ENCODE results near the gene SPATS1. TPM values are rescaled to one million over a fixed set of nuclear protein-coding genes. Genes with fewer than 3 reads are reported as not detected.

Gene SPATS1
- not detected for total RNA-seq

- Mint-ChIP-seq H3K27ac (no peak within 1 kb of the TSS), H3K36me3 (ENCODE audit: low read depth) (no peaks in the 10 kb centered on the region), H3K9me3 (ENCODE audit: low read depth) (no peaks in the 10 kb centered on the region), H3K4me3 (no peak within 1 kb of the TSS), H3K4me1 (peaks cover 5% of the 10 kb centered on the region), H3K27me3 (peaks cover 33% of the 10 kb centered on the region)
- intact Hi-C loops (cut with DNase I, micrococcal nuclease) = no loop called here
- peak; percentile 18 for DNase-seq
- CTCF ChIA-PET = interaction anchor here (0.7 to 1.6 kb wide), 5 partner anchors 10 to 75 kb away, joined by 3 to 4 read pairs (median 4); partner anchors contain the start of gene AARS2
- POLR2A ChIA-PET = no interaction called here
- no peak for ATAC-seq
Observed at GRCh38 chr6:44342489-44342888, at the start of gene SPATS1. TSS of gene SPATS1 (plus strand) at chr6:44342650. CDS start at chr6:44343096, 446 bp downstream.

GRCh38 chr6:44292661-44293365 is 49.6 kb upstream of the SPATS1 start:
- intact Hi-C loops (cut with DNase I, micrococcal nuclease) = no loop called here
- ChIA-PET CTCF (interaction anchor here (0.5 to 2.0 kb wide), 7 partner anchors 13 to 211 kb away, joined by 3 to 6 read pairs (median 3); partner anchors contain the start of genes AARS2 and SPATS1), POLR2A (no interaction called here)
- H3K36me3 Mint-ChIP-seq (ENCODE audit: low read depth) = no peaks in the 10 kb centered on the region
- H3K9me3 Mint-ChIP-seq (ENCODE audit: low read depth) = no peaks in the 10 kb centered on the region
- H3K27ac Mint-ChIP-seq = no peak overlapping the region
- ATAC-seq = no peak
- DNase-seq = no peak
- no peak overlapping the region for H3K4me3 Mint-ChIP-seq
- peaks cover 57% of the 10 kb centered on the region for H3K27me3 Mint-ChIP-seq
- peaks cover 6% of the 10 kb centered on the region for H3K4me1 Mint-ChIP-seq

- H3K27ac Mint-ChIP-seq = no peak overlapping the region
- POLR2A ChIA-PET = no interaction called here
- CTCF ChIA-PET = interaction anchor here (0.5 to 3.1 kb wide), 7 partner anchors 10 to 47 kb away, joined by 3 to 15 read pairs (median 4); partner anchors contain the start of genes AARS2 and SPATS1
Observed at GRCh38 chr6:44294832-44295791, 47.3 kb upstream of the SPATS1 start.

GRCh38 chr6:44297063-44298038 is 45.1 kb upstream of the SPATS1 start:
- peaks cover 6% of the 10 kb centered on the region for H3K4me1 Mint-ChIP-seq
- H3K4me3 Mint-ChIP-seq = peak overlapping the region; percentile 33
- peaks cover 31% of the 10 kb centered on the region for H3K27me3 Mint-ChIP-seq
- DNase-seq (peak; percentile 78), ATAC-seq (peak; percentile 91)
- ChIA-PET POLR2A (interaction anchor here (0.9 kb wide), 1 partner anchor 8 kb away, joined by 4 read pairs; no protein-coding TSS in a partner anchor), CTCF (interaction anchor here (0.8 to 3.1 kb wide), 9 partner anchors 8 to 175 kb away, joined by 3 to 15 read pairs (median 4); partner anchors contain the start of gene AARS2)
- intact Hi-C loops (cut with DNase I, micrococcal nuclease) = no loop called here
- H3K36me3 Mint-ChIP-seq (ENCODE audit: low read depth) = peaks cover 17% of the 10 kb centered on the region
- H3K27ac Mint-ChIP-seq = no peak overlapping the region
- no peaks in the 10 kb centered on the region for H3K9me3 Mint-ChIP-seq (ENCODE audit: low read depth)

More at GRCh38 chr6:44294832-44295791, 47.3 kb upstream of the SPATS1 start:
- DNase-seq (no peak), ATAC-seq (no peak)
- no peaks in the 10 kb centered on the region for H3K9me3 Mint-ChIP-seq (ENCODE audit: low read depth)
- H3K4me1 Mint-ChIP-seq = peaks cover 6% of the 10 kb centered on the region
- H3K4me3 Mint-ChIP-seq = no peak overlapping the region
- peaks cover 49% of the 10 kb centered on the region for H3K27me3 Mint-ChIP-seq
- intact Hi-C loops (cut with DNase I, micrococcal nuclease) = no loop called here
- peaks cover 6% of the 10 kb centered on the region for H3K36me3 Mint-ChIP-seq (ENCODE audit: low read depth)

GRCh38 chr6:44298055-44298803 is 44.2 kb upstream of the SPATS1 start:
- Mint-ChIP-seq H3K36me3 (ENCODE audit: low read depth) (peaks cover 21% of the 10 kb centered on the region), H3K4me3 (peak overlapping the region; percentile 33), H3K9me3 (ENCODE audit: low read depth) (no peaks in the 10 kb centered on the region), H3K4me1 (peaks cover 6% of the 10 kb centered on the region), H3K27ac (no peak overlapping the region), H3K27me3 (peaks cover 29% of the 10 kb centered on the region)
- intact Hi-C loops (cut with DNase I, micrococcal nuclease) = no loop called here
- ChIA-PET POLR2A (interaction anchor here (0.8 kb wide), 1 partner anchor 85 kb away, joined by 6 read pairs; no protein-coding TSS in a partner anchor), CTCF (interaction anchor here (0.7 to 3.1 kb wide), 7 partner anchors 15 to 40 kb away, joined by 3 to 11 read pairs (median 4); partner anchors contain the start of gene AARS2)
- ATAC-seq (no peak), DNase-seq (no peak)

GRCh38 chr6:44298864-44299263 is 43.6 kb upstream of the SPATS1 start:
- DNase-seq (no peak), ATAC-seq (no peak)
- no peaks in the 10 kb centered on the region for H3K9me3 Mint-ChIP-seq (ENCODE audit: low read depth)
- POLR2A ChIA-PET = interaction anchor here (0.8 kb wide), 1 partner anchor 85 kb away, joined by 6 read pairs; no protein-coding TSS in a partner anchor
- H3K36me3 Mint-ChIP-seq (ENCODE audit: low read depth) = peaks cover 26% of the 10 kb centered on the region
- CTCF ChIA-PET = interaction anchor here (0.7 to 2.3 kb wide), 6 partner anchors 14 to 39 kb away, joined by 3 to 10 read pairs (median 4); partner anchors contain the start of gene AARS2
- peaks cover 6% of the 10 kb centered on the region for H3K4me1 Mint-ChIP-seq
- no peak overlapping the region for H3K4me3 Mint-ChIP-seq
- H3K27me3 Mint-ChIP-seq = peaks cover 25% of the 10 kb centered on the region
- intact Hi-C loops (cut with DNase I, micrococcal nuclease) = no loop called here
- no peak overlapping the region for H3K27ac Mint-ChIP-seq

- H3K4me1 Mint-ChIP-seq = peaks cover 6% of the 10 kb centered on the region
- DNase-seq (no peak), ATAC-seq (no peak)
- H3K36me3 Mint-ChIP-seq (ENCODE audit: low read depth) = peaks cover 36% of the 10 kb centered on the region
- no peak overlapping the region for H3K27ac Mint-ChIP-seq
- H3K27me3 Mint-ChIP-seq = peaks cover 17% of the 10 kb centered on the region
- ChIA-PET POLR2A (no interaction called here), CTCF (interaction anchor here (1.9 kb wide), 1 partner anchor 12 kb away, joined by 5 read pairs; the partner anchor contains the start of gene AARS2)
- intact Hi-C loops (cut with DNase I, micrococcal nuclease) = no loop called here
- H3K9me3 Mint-ChIP-seq (ENCODE audit: low read depth) = no peaks in the 10 kb centered on the region
- no peak overlapping the region for H3K4me3 Mint-ChIP-seq
Observed at GRCh38 chr6:44300292-44300823, 42.1 kb upstream of the SPATS1 start.

- no peak for ATAC-seq
- POLR2A ChIA-PET = no interaction called here
- CTCF ChIA-PET = interaction anchor here (0.7 to 1.9 kb wide), 3 partner anchors 12 to 755 kb away, joined by 3 to 5 read pairs (median 3); partner anchors contain the start of gene AARS2
- Mint-ChIP-seq H3K4me3 (no peak overlapping the region), H3K27ac (no peak overlapping the region), H3K27me3 (peaks cover 13% of the 10 kb centered on the region), H3K9me3 (ENCODE audit: low read depth) (no peaks in the 10 kb centered on the region), H3K36me3 (ENCODE audit: low read depth) (peaks cover 40% of the 10 kb centered on the region), H3K4me1 (peaks cover 6% of the 10 kb centered on the region)
- no peak for DNase-seq
- intact Hi-C loops (cut with DNase I, micrococcal nuclease) = no loop called here
Observed at GRCh38 chr6:44301106-44301505, 41.3 kb upstream of the SPATS1 start.

- no peaks in the 10 kb centered on the region for H3K9me3 Mint-ChIP-seq (ENCODE audit: low read depth)
- peaks cover 6% of the 10 kb centered on the region for H3K27me3 Mint-ChIP-seq
- peaks cover 43% of the 10 kb centered on the region for H3K36me3 Mint-ChIP-seq (ENCODE audit: low read depth)
- DNase-seq (no peak), ATAC-seq (no peak)
- CTCF ChIA-PET = interaction anchor here (0.7 to 4.6 kb wide), 4 partner anchors 11 to 756 kb away, joined by 3 to 55 read pairs (median 4); partner anchors contain the start of genes AARS2 and TMEM151B
- peaks cover 2% of the 10 kb centered on the region for H3K4me1 Mint-ChIP-seq
- no peak overlapping the region for H3K4me3 Mint-ChIP-seq
- intact Hi-C loops (cut with DNase I, micrococcal nuclease) = no loop called here
- POLR2A ChIA-PET = no interaction called here
- no peak overlapping the region for H3K27ac Mint-ChIP-seq
Observed at GRCh38 chr6:44301782-44302564, 40.5 kb upstream of the SPATS1 start.

Data from activated CD4-positive, alpha-beta T cell treated with anti-CD3 and anti-CD28 coated beads for 36 hours (primary cell).